ENCODE data around the gene ZYX. TPM values are rescaled to one million over a fixed set of nuclear protein-coding genes. Genes with fewer than 3 reads are reported as not detected.
A peak's percentile ranks its signal among the peaks of the same experiment; 100 is the strongest.
"Not testable (repeated sequence)": the region's sequence is repeated elsewhere in the genome, so short reads cannot be mapped to it uniquely, and the experiment has no call there.

The ZYX gene
- total and polyA plus RNA-seq, 4 donors = 18.3 to 169 (median 98.0) TPM

DNA sequence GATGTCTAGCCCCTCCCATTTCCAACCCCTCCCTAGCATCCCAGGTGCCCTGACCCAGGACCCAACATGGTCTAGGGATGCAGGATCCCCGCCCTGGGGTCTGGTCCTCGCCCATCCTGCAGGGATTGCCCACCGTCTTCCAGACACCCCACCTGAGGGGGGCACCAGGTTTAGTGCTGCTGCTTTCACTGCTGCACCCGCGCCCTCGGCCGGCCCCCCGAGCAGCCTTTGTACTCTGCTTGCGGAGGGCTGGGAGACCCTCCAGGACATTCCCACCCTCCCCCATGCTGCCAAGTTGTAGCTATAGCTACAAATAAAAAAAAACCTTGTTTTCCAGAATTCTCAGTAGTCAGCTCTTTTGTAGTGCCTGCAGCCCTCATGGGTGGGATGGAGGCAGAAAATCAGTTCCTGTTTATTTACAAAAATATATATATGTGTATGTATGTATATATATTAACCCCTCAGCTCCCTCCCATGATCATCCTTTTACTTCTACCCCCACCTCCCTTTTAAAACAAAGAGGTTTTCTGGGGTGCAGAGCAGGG, 9.7 kb downstream of the ZYX start:
- Histone ChIP-seq H3K36me3 (ENCODE audit: control insufficient read depth, insufficient read depth, low read length) (peaks cover 77% of the 10 kb centered on the region), H3K27me3 (ENCODE audit: control insufficient read depth, insufficient read depth, low read length) (no peaks in the 10 kb centered on the region), H3K9me3 (ENCODE audit: control insufficient read depth, insufficient read depth, low read length) (no peaks in the 10 kb centered on the region), H3K4me1 (ENCODE audit: control insufficient read depth, insufficient read depth, low read length) (peaks cover 37% of the 10 kb centered on the region), H3K27ac (ENCODE audit: low read depth, low read length) (no peak overlapping the region), H3K4me3 (ENCODE audit: low read depth, low read length) (no peak overlapping the region)
- WGBS (ENCODE audit: insufficient coverage) = 60% methylated on average over 8 of the region's 9 CpGs
- DNase-seq (ENCODE audit: low read depth in 4 of 6, low spot score in 6 of 6) = no peak

DNA sequence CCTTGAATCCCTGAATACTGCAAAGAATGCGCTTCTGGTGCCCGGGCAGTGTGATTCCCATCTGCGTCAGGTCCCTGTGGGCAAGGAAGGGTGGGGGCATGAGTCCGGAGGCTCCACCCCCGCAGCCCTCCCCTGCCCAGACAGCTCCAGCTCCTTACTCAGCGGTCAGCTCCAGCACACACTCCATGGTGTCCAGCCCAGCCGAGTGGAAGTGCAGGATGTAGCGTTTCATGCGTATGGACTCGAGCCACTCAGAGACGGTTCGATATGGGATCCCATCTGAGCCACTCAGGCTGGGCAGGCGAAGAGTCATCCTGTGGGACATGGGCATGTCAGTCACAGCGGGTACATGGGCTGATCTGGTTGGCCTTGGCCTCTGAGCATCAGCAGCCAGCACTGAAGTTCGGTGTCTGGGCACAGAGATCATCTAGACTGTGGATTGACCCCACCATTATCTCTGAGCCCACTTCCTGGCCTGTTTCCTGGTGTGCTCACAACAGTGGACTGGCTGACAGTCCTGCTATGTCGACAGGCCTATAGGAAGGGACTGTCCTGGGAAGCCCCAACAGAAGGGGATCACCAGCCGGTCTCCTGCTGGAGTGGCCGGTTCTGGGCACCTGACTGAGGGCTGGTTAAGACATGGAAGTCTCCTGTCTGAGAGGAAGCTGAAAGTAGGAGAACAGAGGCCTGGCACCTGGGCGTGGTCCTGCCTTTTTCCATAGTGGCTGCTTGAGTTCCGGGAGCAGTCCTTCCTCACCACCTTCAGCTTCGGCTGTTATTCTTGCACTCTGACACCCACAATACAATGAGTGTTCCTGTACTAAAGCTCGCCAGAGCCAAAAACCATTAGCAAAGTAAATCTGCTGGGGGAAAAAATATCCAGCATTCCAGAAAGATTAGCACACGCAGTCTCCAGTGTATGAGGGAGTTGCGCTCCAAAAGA, 10.6 kb downstream of the ZYX start:
- 85% methylated on average over 18 of the region's 24 CpGs for WGBS (ENCODE audit: insufficient coverage)
- peaks cover 73% of the 10 kb centered on the region for H3K36me3 ChIP-seq (ENCODE audit: control insufficient read depth, insufficient read depth, low read length)
- no peak overlapping the region for H3K4me3 ChIP-seq (ENCODE audit: low read depth, low read length)
- H3K27ac ChIP-seq (ENCODE audit: low read depth, low read length) = peak overlapping the region; percentile 61
- DNase-seq (ENCODE audit: low read depth in 4 of 6, low spot score in 6 of 6) = peak in 1 of 6 donors; percentile 41
- no peaks in the 10 kb centered on the region for H3K27me3 ChIP-seq (ENCODE audit: control insufficient read depth, insufficient read depth, low read length)
- H3K4me1 ChIP-seq (ENCODE audit: control insufficient read depth, insufficient read depth, low read length) = peaks cover 28% of the 10 kb centered on the region
- no peaks in the 10 kb centered on the region for H3K9me3 ChIP-seq (ENCODE audit: control insufficient read depth, insufficient read depth, low read length)

DNA sequence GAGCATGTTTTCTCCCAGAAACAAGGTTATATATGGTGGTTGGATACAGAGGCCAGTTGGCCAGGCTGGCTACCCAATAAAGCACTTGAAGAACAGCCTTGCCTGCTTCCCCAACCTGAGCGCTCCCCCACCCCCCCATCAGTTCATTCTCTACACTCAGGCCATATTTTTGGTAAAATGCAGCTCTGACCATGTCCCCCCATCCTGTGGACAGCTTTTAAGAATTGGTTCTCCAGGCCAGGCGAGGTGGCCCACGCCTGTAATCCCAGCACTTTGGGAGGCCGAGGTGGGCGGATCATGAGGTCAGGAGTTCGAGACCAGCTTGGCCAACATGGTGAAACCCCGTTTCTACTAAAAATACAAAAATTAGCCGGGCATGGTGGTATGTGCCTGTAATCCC, 11.3 kb downstream of the ZYX start:
- 100% methylated on average over 2 of the region's 8 CpGs for WGBS (ENCODE audit: insufficient coverage)
- not testable (repeated sequence) for H3K9me3 ChIP-seq (ENCODE audit: control insufficient read depth, insufficient read depth, low read length); H3K27me3 ChIP-seq (ENCODE audit: control insufficient read depth, insufficient read depth, low read length); H3K27ac ChIP-seq (ENCODE audit: low read depth, low read length); H3K4me3 ChIP-seq (ENCODE audit: low read depth, low read length); DNase-seq (ENCODE audit: low read depth in 4 of 6, low spot score in 6 of 6)
- Histone ChIP-seq H3K36me3 (ENCODE audit: control insufficient read depth, insufficient read depth, low read length) (peaks cover 70% of the 10 kb centered on the region), H3K4me1 (ENCODE audit: control insufficient read depth, insufficient read depth, low read length) (peaks cover 24% of the 10 kb centered on the region)

DNA sequence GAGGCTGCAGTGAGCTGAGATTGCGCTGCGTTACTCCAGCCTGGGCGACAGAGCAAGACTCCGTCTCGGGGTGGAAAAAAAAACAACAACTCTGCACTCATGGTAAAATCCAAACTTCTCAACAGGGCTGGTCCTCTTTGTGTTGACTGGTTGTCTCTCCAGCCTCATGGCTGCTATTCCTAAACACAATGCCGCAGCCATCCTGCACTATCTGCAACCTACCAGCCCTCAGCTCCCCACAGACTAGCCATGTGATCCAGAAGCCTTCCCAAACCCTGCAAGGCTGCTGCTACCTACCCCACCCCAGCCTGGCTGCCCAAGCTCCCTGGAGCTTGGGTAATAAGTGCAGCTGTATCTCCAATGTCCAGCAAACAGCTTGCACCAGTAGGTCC, 11.7 kb downstream of the ZYX start:
- WGBS (ENCODE audit: insufficient coverage) = 95% methylated on average over 3 of the region's 6 CpGs
- Histone ChIP-seq H3K4me1 (ENCODE audit: control insufficient read depth, insufficient read depth, low read length) (peaks cover 21% of the 10 kb centered on the region), H3K36me3 (ENCODE audit: control insufficient read depth, insufficient read depth, low read length) (peaks cover 66% of the 10 kb centered on the region), H3K4me3 (ENCODE audit: low read depth, low read length) (no peak overlapping the region), H3K27me3 (ENCODE audit: control insufficient read depth, insufficient read depth, low read length) (no peaks in the 10 kb centered on the region), H3K9me3 (ENCODE audit: control insufficient read depth, insufficient read depth, low read length) (no peaks in the 10 kb centered on the region), H3K27ac (ENCODE audit: low read depth, low read length) (no peak overlapping the region)
- DNase-seq (ENCODE audit: low read depth in 4 of 6, low spot score in 6 of 6) = no peak

DNA sequence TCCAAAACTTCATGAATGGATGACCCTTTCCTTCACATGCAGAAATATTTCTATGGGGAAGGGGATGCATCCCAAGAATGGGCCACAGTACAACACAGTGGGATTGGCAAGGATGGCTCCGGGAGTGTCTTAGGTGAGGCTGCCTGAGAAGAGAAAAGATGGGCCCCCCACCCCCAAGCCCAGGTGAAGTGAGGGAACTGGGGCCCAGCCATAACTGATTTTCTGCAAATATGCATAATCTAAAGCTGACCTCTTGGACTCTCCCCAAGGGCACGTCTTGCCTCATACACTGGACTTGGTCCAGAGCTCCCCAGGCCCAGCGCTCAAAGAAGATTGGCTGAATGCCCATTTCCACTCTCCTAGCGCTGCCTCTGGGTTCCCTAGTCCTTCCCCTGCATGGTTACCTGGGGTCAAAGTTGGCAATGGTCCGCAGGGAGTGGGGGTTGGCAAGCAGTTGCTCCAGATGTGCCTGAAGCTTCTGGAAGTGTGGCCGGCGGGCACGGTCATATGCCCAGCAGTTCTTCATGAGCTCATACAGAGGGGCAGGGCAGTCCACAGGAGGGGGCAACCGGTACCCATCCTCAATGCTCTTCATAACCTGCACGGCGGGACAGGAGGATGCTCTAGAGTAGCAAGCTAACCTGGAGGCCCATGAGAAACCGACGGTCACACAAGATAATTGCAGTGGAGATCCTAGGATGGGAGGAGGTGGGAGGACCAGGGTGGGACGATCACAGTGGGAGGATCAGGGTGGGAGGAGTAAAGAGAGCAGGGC, 12.3 kb downstream of the ZYX start:
- no peak overlapping the region for H3K4me3 ChIP-seq (ENCODE audit: low read depth, low read length)
- H3K4me1 ChIP-seq (ENCODE audit: control insufficient read depth, insufficient read depth, low read length) = peaks cover 21% of the 10 kb centered on the region
- DNase-seq (ENCODE audit: low read depth in 4 of 6, low spot score in 6 of 6) = no peak
- H3K27me3 ChIP-seq (ENCODE audit: control insufficient read depth, insufficient read depth, low read length) = no peaks in the 10 kb centered on the region
- peaks cover 60% of the 10 kb centered on the region for H3K36me3 ChIP-seq (ENCODE audit: control insufficient read depth, insufficient read depth, low read length)
- 79% methylated on average over 13 of the region's 14 CpGs for WGBS (ENCODE audit: insufficient coverage)
- no peaks in the 10 kb centered on the region for H3K9me3 ChIP-seq (ENCODE audit: control insufficient read depth, insufficient read depth, low read length)
- no peak overlapping the region for H3K27ac ChIP-seq (ENCODE audit: low read depth, low read length)

DNA sequence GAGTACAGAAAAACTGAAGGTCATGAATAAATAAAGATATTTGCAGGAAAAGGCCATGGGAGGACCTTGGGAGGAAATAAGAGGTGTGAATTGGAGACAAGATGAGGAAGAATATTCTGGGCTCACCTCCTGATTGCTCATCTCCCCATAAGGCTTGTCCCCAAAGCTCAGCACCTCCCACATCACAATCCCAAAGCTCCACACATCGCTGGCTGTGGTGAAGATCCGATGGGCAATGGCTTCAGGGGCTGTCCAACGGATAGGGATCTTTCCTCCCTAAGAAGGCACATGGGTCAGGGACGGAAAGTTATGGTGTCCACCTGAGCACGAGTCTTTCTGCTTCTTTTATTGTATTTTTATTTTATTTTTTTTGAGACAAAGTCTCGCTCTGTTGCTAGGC, 12.9 kb downstream of the ZYX start:
- DNase-seq (ENCODE audit: low read depth in 4 of 6, low spot score in 6 of 6) = no peak
- peaks cover 21% of the 10 kb centered on the region for H3K4me1 ChIP-seq (ENCODE audit: control insufficient read depth, insufficient read depth, low read length)
- H3K27ac ChIP-seq (ENCODE audit: low read depth, low read length) = no peak overlapping the region
- peaks cover 56% of the 10 kb centered on the region for H3K36me3 ChIP-seq (ENCODE audit: control insufficient read depth, insufficient read depth, low read length)
- H3K9me3 ChIP-seq (ENCODE audit: control insufficient read depth, insufficient read depth, low read length) = no peaks in the 10 kb centered on the region
- no CpG with 5 or more reads among the region's 6 CpGs for WGBS (ENCODE audit: insufficient coverage)
- no peaks in the 10 kb centered on the region for H3K27me3 ChIP-seq (ENCODE audit: control insufficient read depth, insufficient read depth, low read length)
- H3K4me3 ChIP-seq (ENCODE audit: low read depth, low read length) = no peak overlapping the region

DNA sequence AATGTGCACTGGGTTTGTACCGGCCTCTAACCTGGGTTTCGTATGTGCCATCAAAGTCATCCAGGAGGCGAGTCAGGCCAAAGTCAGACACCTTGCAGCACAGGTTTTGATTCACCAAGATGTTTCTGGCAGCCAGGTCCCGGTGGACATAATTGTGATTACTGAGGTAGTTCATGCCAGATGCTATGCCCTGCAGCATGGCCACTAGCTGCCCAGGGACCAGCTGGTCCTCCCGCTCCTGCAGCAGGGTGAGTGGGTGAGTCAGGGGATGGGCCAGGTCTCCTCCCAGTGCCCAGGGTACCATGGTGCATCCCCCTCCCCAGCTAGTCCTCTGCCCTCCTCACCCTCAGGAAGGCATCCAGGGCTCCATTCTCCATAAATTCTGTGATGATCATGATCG, 13.6 kb downstream of the ZYX start:
- DNase-seq (ENCODE audit: low read depth in 4 of 6, low spot score in 6 of 6) = no peak
- Histone ChIP-seq H3K4me1 (ENCODE audit: control insufficient read depth, insufficient read depth, low read length) (peaks cover 21% of the 10 kb centered on the region), H3K27ac (ENCODE audit: low read depth, low read length) (no peak overlapping the region)

DNA sequence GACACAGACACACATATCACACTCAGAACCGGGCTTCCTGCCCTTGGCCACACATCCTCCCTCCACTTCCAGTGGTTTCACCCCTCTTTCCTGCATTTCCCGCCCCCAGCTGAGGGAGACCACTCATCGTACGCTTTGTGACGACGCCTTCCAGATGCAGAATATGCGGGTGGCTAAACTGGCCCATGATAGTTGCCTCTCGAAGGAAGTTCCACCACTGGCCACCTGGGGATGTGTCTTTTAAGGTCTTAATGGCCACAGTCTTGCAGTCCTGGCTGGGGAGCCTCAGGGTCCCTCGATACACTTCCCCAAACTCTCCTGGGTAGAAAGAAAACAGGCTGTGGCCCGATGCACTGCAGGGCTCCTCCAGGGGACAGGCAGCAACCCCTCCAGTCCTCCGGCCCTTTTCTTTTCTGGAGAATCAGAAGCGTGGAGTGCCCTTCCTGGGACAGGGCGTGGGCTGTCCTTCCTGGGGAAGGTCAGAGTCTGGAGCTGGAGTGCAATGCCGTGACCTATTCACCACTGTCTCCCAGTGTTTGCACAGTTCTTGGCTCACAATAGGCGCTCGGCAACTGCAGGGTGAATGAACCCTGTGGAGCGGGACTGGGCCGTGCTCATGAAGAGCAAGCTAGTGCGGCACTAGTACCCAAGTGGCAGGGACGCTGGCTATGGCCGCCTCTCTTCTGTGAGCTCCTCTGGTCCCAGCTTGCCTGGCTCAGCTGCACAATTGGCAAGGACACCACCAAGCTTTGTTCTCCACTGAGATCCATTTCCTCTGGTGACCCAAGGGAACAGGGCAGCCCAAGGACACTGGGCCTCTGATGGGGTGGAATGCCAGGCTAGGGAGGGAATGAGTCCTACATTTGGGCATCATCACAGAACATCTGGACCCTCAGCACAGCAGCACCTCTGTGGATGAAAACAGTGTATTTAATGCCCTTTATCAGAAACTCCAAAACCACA, 14.3 kb downstream of the ZYX start:
- no peaks in the 10 kb centered on the region for H3K9me3 ChIP-seq (ENCODE audit: control insufficient read depth, insufficient read depth, low read length)
- 69% methylated on average over 19 of the region's 21 CpGs for WGBS (ENCODE audit: insufficient coverage)
- no peak overlapping the region for H3K4me3 ChIP-seq (ENCODE audit: low read depth, low read length)
- H3K4me1 ChIP-seq (ENCODE audit: control insufficient read depth, insufficient read depth, low read length) = peaks cover 21% of the 10 kb centered on the region
- H3K36me3 ChIP-seq (ENCODE audit: control insufficient read depth, insufficient read depth, low read length) = peaks cover 42% of the 10 kb centered on the region
- H3K27me3 ChIP-seq (ENCODE audit: control insufficient read depth, insufficient read depth, low read length) = no peaks in the 10 kb centered on the region
- DNase-seq (ENCODE audit: low read depth in 4 of 6, low spot score in 6 of 6) = no peak
- no peak overlapping the region for H3K27ac ChIP-seq (ENCODE audit: low read depth, low read length)

More for the DNA sequence above, 13.6 kb downstream of the ZYX start:
- 92% methylated on average over 6 of the region's 6 CpGs for WGBS (ENCODE audit: insufficient coverage)
- Histone ChIP-seq H3K9me3 (ENCODE audit: control insufficient read depth, insufficient read depth, low read length) (no peaks in the 10 kb centered on the region), H3K36me3 (ENCODE audit: control insufficient read depth, insufficient read depth, low read length) (peaks cover 49% of the 10 kb centered on the region), H3K4me3 (ENCODE audit: low read depth, low read length) (no peak overlapping the region), H3K27me3 (ENCODE audit: control insufficient read depth, insufficient read depth, low read length) (no peaks in the 10 kb centered on the region)

DNA sequence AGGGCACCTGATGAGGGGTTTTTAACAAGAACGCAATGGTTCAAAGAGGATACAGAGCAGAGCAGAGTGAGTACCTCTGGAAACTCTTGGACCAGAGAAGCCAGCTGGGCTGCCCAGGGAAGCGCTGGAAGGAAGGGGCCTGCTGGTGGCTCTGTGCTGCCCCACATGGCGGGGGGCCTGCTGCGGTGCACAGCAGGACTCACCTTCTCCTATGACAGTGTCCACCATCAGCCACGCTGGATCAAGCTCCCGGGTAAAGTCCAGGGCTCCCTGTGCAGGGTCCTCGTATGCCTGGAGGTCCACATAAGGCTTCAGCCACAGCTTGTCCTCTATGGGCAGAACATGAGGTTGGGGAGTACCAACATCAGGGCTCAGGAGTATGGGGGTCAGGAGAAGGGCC, 15.0 kb downstream of the ZYX start:
- Histone ChIP-seq H3K9me3 (ENCODE audit: control insufficient read depth, insufficient read depth, low read length) (no peaks in the 10 kb centered on the region), H3K4me3 (ENCODE audit: low read depth, low read length) (no peak overlapping the region), H3K4me1 (ENCODE audit: control insufficient read depth, insufficient read depth, low read length) (peaks cover 18% of the 10 kb centered on the region), H3K27ac (ENCODE audit: low read depth, low read length) (no peak overlapping the region), H3K27me3 (ENCODE audit: control insufficient read depth, insufficient read depth, low read length) (no peaks in the 10 kb centered on the region), H3K36me3 (ENCODE audit: control insufficient read depth, insufficient read depth, low read length) (peaks cover 35% of the 10 kb centered on the region)
- WGBS (ENCODE audit: insufficient coverage) = 75% methylated on average over 4 of the region's 7 CpGs
- DNase-seq (ENCODE audit: low read depth in 4 of 6, low spot score in 6 of 6) = no peak

Measured in spinal cord (tissue), 10 donors.